Astrocyte (in vitro differentiated cells and primary cell): Measurements from ENCODE around the gene TNN. TPM values are rescaled to one million over a fixed set of nuclear protein-coding genes. Genes with fewer than 3 reads are reported as not detected.

Experiments used
- DNase-seq: peaks from one replicate; pipeline ENCODE4 v3.0.0-alpha.2; 2010; ENCODE audit warnings: low read depth
- FAIRE-seq: peaks from 2 replicates; lab custom pipeline; 2011; peaks lifted over from hg19 to GRCh38; lab: Jason Lieb, UNC
- H2AFZ ChIP-seq: 2 replicates; pipeline ENCODE4 v1.6.0; 2012; ENCODE audit warnings: low read depth, low read length, inconsistent platforms
- H3K27ac ChIP-seq: 2 replicates; pipeline ENCODE4 v1.5.1; 2011; ENCODE audit warnings: low read depth, low read length, inconsistent platforms
- H3K27me3 ChIP-seq: 2 replicates; pipeline ENCODE4 v1.6.0; 2011; ENCODE audit warnings: low read length, inconsistent platforms; ENCODE audit not compliant: insufficient read depth
- H3K36me3 ChIP-seq: 2 replicates; pipeline ENCODE4 v1.5.1; 2011; ENCODE audit warnings: low read length, inconsistent platforms; ENCODE audit not compliant: insufficient read depth
- H3K4me1 ChIP-seq: 2 replicates; pipeline ENCODE4 v1.5.1; 2011; ENCODE audit warnings: low read length, inconsistent platforms; ENCODE audit not compliant: insufficient read depth
- H3K4me2 ChIP-seq: 2 replicates; pipeline ENCODE4 v1.6.0; 2012; ENCODE audit warnings: low read length, inconsistent platforms
- H3K4me3 ChIP-seq: 2 replicates; pipeline ENCODE4 v1.5.1; 2011; ENCODE audit warnings: low read depth, mild to moderate bottlenecking, low read length, inconsistent platforms; ENCODE audit not compliant: insufficient read depth
- H3K79me2 ChIP-seq: 2 replicates; pipeline ENCODE4 v1.6.0; 2012; ENCODE audit warnings: mild to moderate bottlenecking, low read length, inconsistent platforms; ENCODE audit not compliant: insufficient read depth
- H3K9ac ChIP-seq: 2 replicates; pipeline ENCODE4 v1.6.0; 2012; ENCODE audit warnings: mild to moderate bottlenecking, low read length, inconsistent platforms
- H3K9me3 ChIP-seq: 2 replicates; pipeline ENCODE4 v1.5.1; 2012; ENCODE audit warnings: low read depth, mild to moderate bottlenecking, low read length, inconsistent platforms; ENCODE audit not compliant: insufficient read depth
- H4K20me1 ChIP-seq: 2 replicates; pipeline ENCODE4 v1.6.0; 2012; ENCODE audit warnings: low read length, inconsistent platforms; ENCODE audit not compliant: insufficient read depth
- H3K27ac Mint-ChIP-seq: one replicate; pipeline ENCODE4 v1.8.0; 2021; ENCODE audit warnings: mild to moderate bottlenecking, mixed read lengths; ENCODE audit not compliant: unreplicated experiment
- H3K27me3 Mint-ChIP-seq: one replicate; pipeline ENCODE4 v1.8.0; 2021; ENCODE audit warnings: low read depth, mixed read lengths; ENCODE audit not compliant: unreplicated experiment
- H3K36me3 Mint-ChIP-seq: one replicate; pipeline ENCODE4 v1.8.0; 2021; ENCODE audit warnings: low read depth, mixed read lengths; ENCODE audit not compliant: unreplicated experiment
- H3K4me1 Mint-ChIP-seq: one replicate; pipeline ENCODE4 v1.8.0; 2021; ENCODE audit warnings: low read depth, mixed read lengths; ENCODE audit not compliant: unreplicated experiment
- H3K4me3 Mint-ChIP-seq: one replicate; pipeline ENCODE4 v1.8.0; 2021; ENCODE audit warnings: mild to moderate bottlenecking, moderate library complexity, mixed read lengths; ENCODE audit not compliant: unreplicated experiment
- H3K9me3 Mint-ChIP-seq: one replicate; pipeline ENCODE4 v1.8.0; 2021; ENCODE audit warnings: mild to moderate bottlenecking, mixed read lengths; ENCODE audit not compliant: unreplicated experiment
- CTCF ChIP-seq: IDR thresholded peaks from 2 replicates; pipeline ENCODE4 v1.5.1; 2011; ENCODE audit warnings: low read depth, mild to moderate bottlenecking, inconsistent platforms, low read length, moderate library complexity; ENCODE audit not compliant: insufficient read depth
- EZH2 ChIP-seq: IDR thresholded peaks from 2 replicates; pipeline ENCODE4 v1.6.1; 2012; ENCODE audit warnings: mild to moderate bottlenecking, low read length, inconsistent platforms; ENCODE audit not compliant: insufficient read depth
- total RNA-seq: library from RNA; stranded (reverse); gene quantifications from 2 replicates; pipeline ENCODE4 v1.2.1, GENCODE V29; 2021

The TNN gene
- total RNA-seq, 1 donor from 2014 or later = 0.16 TPM

GRCh38 chr1:175195798-175196197 lies 128.2 kb downstream of the TNN start:
- H2AFZ ChIP-seq = no peak overlapping the region
- H3K36me3 ChIP-seq = no peaks in the 10 kb centered on the region
- no peaks in the 10 kb centered on the region for H3K9me3 ChIP-seq
- Mint-ChIP-seq H3K27me3 (peaks cover 3% of the 10 kb centered on the region), H3K9me3 (no peaks in the 10 kb centered on the region), H3K36me3 (no peaks in the 10 kb centered on the region), H3K4me3 (no peak overlapping the region), H3K4me1 (peaks cover 26% of the 10 kb centered on the region), H3K27ac (no peak overlapping the region)
- H3K9ac ChIP-seq = no peak overlapping the region
- no peaks in the 10 kb centered on the region for H4K20me1 ChIP-seq
- FAIRE-seq = no peak
- no peak overlapping the region for H3K27ac ChIP-seq
- no peak overlapping the region for H3K4me2 ChIP-seq
- H3K27me3 ChIP-seq = peaks cover 5% of the 10 kb centered on the region
- H3K4me3 ChIP-seq = no peak overlapping the region
- no peak for TF ChIP-seq EZH2
- TF ChIP-seq CTCF = no peak
- H3K79me2 ChIP-seq = no peaks in the 10 kb centered on the region
- no peak for DNase-seq
- peaks cover 4% of the 10 kb centered on the region for H3K4me1 ChIP-seq

GRCh38 chr1:175197531-175197930 lies 129.9 kb downstream of the TNN start:
- Mint-ChIP-seq H3K27ac (peak overlapping the region; percentile 60), H3K4me1 (peaks cover 30% of the 10 kb centered on the region)

More at GRCh38 chr1:175197531-175197930, 129.9 kb downstream of the TNN start:
- H3K9me3 ChIP-seq = no peaks in the 10 kb centered on the region
- H3K4me3 ChIP-seq = no peak overlapping the region
- H3K9ac ChIP-seq = no peak overlapping the region
- no peaks in the 10 kb centered on the region for H3K36me3 ChIP-seq
- peaks cover 4% of the 10 kb centered on the region for H3K4me1 ChIP-seq
- H3K9me3 Mint-ChIP-seq = no peaks in the 10 kb centered on the region
- H3K79me2 ChIP-seq = no peaks in the 10 kb centered on the region
- H2AFZ ChIP-seq = no peak overlapping the region
- no peak overlapping the region for H3K4me2 ChIP-seq
- no peak for DNase-seq
- H3K27me3 Mint-ChIP-seq = no peaks in the 10 kb centered on the region
- peaks cover 2% of the 10 kb centered on the region for H3K27me3 ChIP-seq
- H3K4me3 Mint-ChIP-seq = no peak overlapping the region
- no peak overlapping the region for H3K27ac ChIP-seq
- no peak for FAIRE-seq
- H4K20me1 ChIP-seq = no peaks in the 10 kb centered on the region
- TF ChIP-seq EZH2 = no peak
- no peak for TF ChIP-seq CTCF
- H3K36me3 Mint-ChIP-seq = no peaks in the 10 kb centered on the region

Other genes starting within 250 kb of the TNN start
- 87.8 and 95.0 TPM in 2 replicates for gene CACYBP, start 67.9 kb upstream of the TNN start, total RNA-seq
- 20.3 and 23.7 TPM in 2 replicates for gene MRPS14, start 44.4 kb upstream of the TNN start, total RNA-seq
- 5.0 and 5.2 TPM in 2 replicates for gene KIAA0040, start 124.9 kb downstream of the TNN start, total RNA-seq